GM12878 (cell line): Measurements from ENCODE around the gene TIMM17B. TPM values are rescaled to one million over a fixed set of nuclear protein-coding genes. Genes with fewer than 3 reads are reported as not detected.

ENCODE experiments used
- ATAC-seq: fragments of 200-7000 bp; cut with Tn5 transposase; 3 replicates; pipeline ENCODE4 v1.9.1; 2020; ENCODE audit warnings: mild to moderate bottlenecking, moderate library complexity
- BruUV-seq: library from RNA; stranded (reverse); fragments of 400-500 nt; replicated peaks from 2 replicates; lab custom pipeline; 2021; lab: Mats Ljungman, UMichigan
- CTCF ChIA-PET: fragments of 300-600 bp; sonication (Branson Sonifier 250); formaldehyde crosslinking; extraction: SDS; loops from one replicate; lab custom pipeline; 2021; ENCODE audit warnings: inconsistent platforms; lab: Yijun Ruan, JAX
- POLR2A ChIA-PET: fragments of 350-600 bp; formaldehyde crosslinking; extraction: SDS; loops from one replicate; lab custom pipeline; 2021; ENCODE audit warnings: inconsistent platforms; lab: Charles Lee
- RAD21 ChIA-PET: fragments of 300-600 bp; sonication (Branson Sonifier 250); formaldehyde crosslinking; loops from one replicate; lab custom pipeline; 2023; ENCODE audit warnings: antibody characterized with exemption; ENCODE audit not compliant: unreplicated experiment; lab: Charles Lee
- SMC1A ChIA-PET: fragments of 300-600 bp; sonication (Branson Sonifier 250); formaldehyde crosslinking; loops from one replicate; lab custom pipeline; 2023; ENCODE audit not compliant: unreplicated experiment, uncharacterized antibody; lab: Charles Lee
- DNase-seq: peaks from one replicate; pipeline ENCODE4 v3.0.0-alpha.2; 2011; ENCODE audit warnings: low read depth, low spot score
- FAIRE-seq: peaks from 3 replicates; lab custom pipeline; 2011; peaks lifted over from hg19 to GRCh38; lab: Jason Lieb, UNC
- H2AFZ ChIP-seq: 2 replicates; pipeline ENCODE4 v1.6.0; 2011; ENCODE audit warnings: low read depth, low read length, control low read depth; ENCODE audit not compliant: control insufficient read depth
- H3K27ac ChIP-seq: 2 replicates; pipeline ENCODE4 v1.5.1; 2011; ENCODE audit warnings: control low read depth; ENCODE audit not compliant: control insufficient read depth, insufficient read depth
- H3K27me3 ChIP-seq, 2 experiments: replicated peaks in 1 of 2; 2 replicates each; pipeline versions ENCODE4 v1.6.0 to v1.6.1; 2011; ENCODE audit warnings: low read length in 1 of 2; ENCODE audit not compliant: control insufficient read depth in 2 of 2, insufficient read depth in 2 of 2
- H3K36me3 ChIP-seq, 2 experiments: 2 replicates each; pipeline ENCODE4 v1.5.1; 2011; ENCODE audit warnings: low read length in 1 of 2; ENCODE audit not compliant: control insufficient read depth in 2 of 2, insufficient read depth in 2 of 2
- H3K4me1 ChIP-seq: 2 replicates; pipeline ENCODE4 v1.6.1; 2011; ENCODE audit warnings: mild to moderate bottlenecking, low read length, moderate library complexity, mixed read lengths; ENCODE audit not compliant: control insufficient read depth, insufficient read depth
- H3K4me2 ChIP-seq: 2 replicates; pipeline ENCODE4 v1.6.0; 2011; ENCODE audit warnings: control low read depth; ENCODE audit not compliant: control insufficient read depth, insufficient read depth
- H3K4me3 ChIP-seq: fragments of 200-600 bp; sonication (generic); 2 replicates; pipeline ENCODE4 v1.5.1; 2016
- H3K79me2 ChIP-seq: 2 replicates; pipeline ENCODE4 v1.6.0; 2011; ENCODE audit warnings: low read length; ENCODE audit not compliant: control insufficient read depth, insufficient read depth
- H3K9ac ChIP-seq: 2 replicates; pipeline ENCODE4 v1.8.0; 2011; ENCODE audit warnings: low read length, control low read depth, mixed read lengths; ENCODE audit not compliant: control insufficient read depth, insufficient read depth
- H3K9me3 ChIP-seq: replicated peaks from 3 replicates; pipeline ENCODE4 v1.5.1; 2011; ENCODE audit warnings: mild to moderate bottlenecking, low read length; ENCODE audit not compliant: control insufficient read depth, insufficient read depth
- H4K20me1 ChIP-seq: 2 replicates; pipeline ENCODE4 v1.6.0; 2011; ENCODE audit not compliant: control insufficient read depth, insufficient read depth
- MLLT1 ChIP-seq: fragments of 450-650 bp; IDR thresholded peaks from 2 replicates; pipeline ENCODE4 v1.6.1; 2016; ENCODE audit warnings: mild to moderate bottlenecking
- MXI1 ChIP-seq: fragments of 150-350 bp; IDR thresholded peaks from 2 replicates; pipeline ENCODE4 v1.6.1; 2011; ENCODE audit warnings: low read depth, mild to moderate bottlenecking, inconsistent platforms, low read length, improper control_type of control experiment
- NR2F1 ChIP-seq: fragments of 450-650 bp; conservative IDR thresholded peaks from 2 replicates; pipeline ENCODE4 v1.6.1; 2017; ENCODE audit warnings: mild to moderate bottlenecking
- PBX3 ChIP-seq: IDR thresholded peaks from 2 replicates; pipeline ENCODE4 v1.6.1; 2011; ENCODE audit warnings: mild to moderate bottlenecking, low read depth, low read length, moderate library complexity; ENCODE audit not compliant: insufficient replicate concordance
- POLR2A ChIP-seq: IDR thresholded peaks from 2 replicates; pipeline ENCODE4 v1.6.1; 2011; ENCODE audit warnings: low read depth, mild to moderate bottlenecking, low read length
- POLR2AphosphoS2 ChIP-seq: IDR thresholded peaks from 2 replicates; pipeline ENCODE4 v1.6.1; 2011; ENCODE audit warnings: low read depth, mild to moderate bottlenecking, low read length, improper control_type of control experiment, moderate library complexity
- POLR2AphosphoS5 ChIP-seq: IDR thresholded peaks from 2 replicates; pipeline ENCODE4 v1.6.1; 2011; ENCODE audit warnings: mild to moderate bottlenecking, low read length, inconsistent platforms
- RELA ChIP-seq: fragments of 450-650 bp; IDR thresholded peaks from 2 replicates; pipeline ENCODE4 v1.8.0; 2014; ENCODE audit warnings: borderline replicate concordance; ENCODE audit not compliant: partially characterized antibody
- WGBS: methylation state at CpG from one replicate; pipeline ENCODE4 v1.1.6; 2016; ENCODE audit warnings: low lambda C conversion rate; ENCODE audit not compliant: insufficient replicate concordance, insufficient coverage; ENCODE audit errors: missing lambda C conversion rate; 5-methylcytosine and 5-hydroxymethylcytosine counted together
- in situ Hi-C: fragments of 300-500 bp; cut with MboI; formaldehyde crosslinking; loops from 9 replicates; pipeline ENCODE4 v1.14.3; 2018; ENCODE audit warnings: mixed read lengths
- intact Hi-C: fragments of 100-400 bp; cut with micrococcal nuclease; formaldehyde crosslinking; loops from one replicate; pipeline ENCODE4 v1.14.2; 2022; ENCODE audit not compliant: unreplicated experiment
- polyA plus RNA-seq, 11 experiments: library from polyadenylated mRNA; depleted of rRNA in 4 of 11; unstranded in 6 of 11; stranded (reverse) in 5 of 11; fragments of >200 nt; fragmentation: Nextera tagmentation in 4 of 11; fragmentation: Illumina TruSeq in 1 of 11; extraction: Ambion mirVana in 4 of 11; extraction: Trizol in 1 of 11; gene quantifications; 1 replicate in 1 of 11; 2 replicates in 10 of 11; pipeline versions ENCODE4 v1.2.1 to v1.2.3, GENCODE V29; 2011 to 2016; ENCODE audit warnings: inconsistent platforms in 2 of 11, missing spikeins in 2 of 11, low read depth in 1 of 11
- total RNA-seq, 4 experiments: library from RNA; depleted of rRNA in 3 of 4; stranded (reverse); fragments of >200 nt in 3 of 4; fragmentation: Illumina TruSeq in 1 of 4; extraction: Trizol in 1 of 4; gene quantifications; 2 replicates each; pipeline versions ENCODE4 v1.2.1 to v1.2.3, GENCODE V29; 2013 to 2021

The TIMM17B gene
- total and polyA plus RNA-seq, 10 of the 15 experiments (the other 5 are each of a cell fraction or from before 2014, with no cell fraction given): 4.5 to 88.7 (median 47.5) TPM

GRCh38 chrX:48917139-48918001 is 19.8 kb upstream of the TIMM17B start (continued):
- TF ChIP-seq PBX3 (peak; percentile 37), MXI1 (peak; percentile 88), POLR2A (peak; percentile 67)

GRCh38 chrX:48914593-48915493 is 17.3 kb upstream of the TIMM17B start:
- Histone ChIP-seq H4K20me1 (peaks cover 5% of the 10 kb centered on the region), H3K9me3 (no peaks in the 10 kb centered on the region; the same call in 2 of the 3 replicates), H2AFZ (no peak overlapping the region), H3K9ac (no peak overlapping the region), H3K27ac (no peak overlapping the region), H3K4me3 (0 out of 2 replicates have a peak overlapping the region, but pooled peaks have one; percentile 41), H3K4me1 (no peaks in the 10 kb centered on the region; the same call in 1 of the 2 replicates), H3K4me2 (peak overlapping the region; percentile 19), H3K79me2 (peaks cover 53% of the 10 kb centered on the region), H3K27me3 (no peaks in the 10 kb centered on the region), H3K36me3 (peaks cover 3 to 5% of the 10 kb centered on the region in 2 experiments; a peak in 3 of 4 replicates)
- FAIRE-seq (no peak), ATAC-seq (no peak), DNase-seq (no peak)
- 0 out of 2 replicates have a peak, but pooled peaks have one; percentile 16 for TF ChIP-seq MLLT1
- no peak for TF ChIP-seq RELA
- TF ChIP-seq NR2F1: peak; percentile 43
- peak; percentile 59 for TF ChIP-seq POLR2AphosphoS5
- TF ChIP-seq POLR2AphosphoS2: peak; percentile 44; the same call in 1 of the 2 replicates
- peak; percentile 63; the same call in 1 of the 2 replicates for TF ChIP-seq POLR2A
- CTCF ChIA-PET: interaction anchor here (1.8 to 2.7 kb wide), 3 partner anchors 13 to 24 kb away, joined by 4 to 9 read pairs (median 6); no protein-coding TSS in a partner anchor
- no TSS peak for BruUV-seq
- intact Hi-C loops (loop anchor here (5.0 kb wide), 4 partner anchors 32 to 218 kb away; partner anchors contain the start of genes OTUD5, SUV39H1 and TFE3), in situ Hi-C loops (no loop called here)
- POLR2A ChIA-PET: interaction anchor here (2.3 kb wide), 1 partner anchor 24 kb away, joined by 8 read pairs; no protein-coding TSS in a partner anchor
- SMC1A ChIA-PET: interaction anchor here (1.1 to 1.9 kb wide), 4 partner anchors 13 to 31 kb away, joined by 3 to 7 read pairs (median 4); partner anchors contain the start of gene PQBP1
- RAD21 ChIA-PET: interaction anchor here (1.4 to 1.8 kb wide), 2 partner anchors 22 to 31 kb away, joined by 4 to 5 read pairs; no protein-coding TSS in a partner anchor
- 81% methylated on average over 13 of the region's 13 CpGs for WGBS
